Keratinocyte (primary cell): ENCODE data around the gene PARP2. TPM values are rescaled to one million over a fixed set of nuclear protein-coding genes. Genes with fewer than 3 reads are reported as not detected.

ENCODE experiments used
- DNase-seq: peaks from one replicate; pipeline ENCODE4 v3.0.0-alpha.2; 2011; ENCODE audit warnings: low read depth, missing footprints, low spot score
- FAIRE-seq: peaks from 2 replicates; lab custom pipeline; 2011; peaks lifted over from hg19 to GRCh38; lab: Jason Lieb, UNC
- H2AFZ ChIP-seq: 2 replicates; pipeline ENCODE4 v1.6.0; 2012; ENCODE audit warnings: low read length, control low read depth, inconsistent platforms; ENCODE audit not compliant: control insufficient read depth
- H3K27ac ChIP-seq: 2 replicates; pipeline ENCODE4 v1.5.1; 2011; ENCODE audit warnings: low read length; ENCODE audit not compliant: control insufficient read depth, insufficient read depth
- H3K27me3 ChIP-seq: 3 replicates; pipeline ENCODE4 v1.6.0; 2011; ENCODE audit warnings: low read length; ENCODE audit not compliant: control insufficient read depth, insufficient read depth; ENCODE audit errors: extremely low read depth
- H3K36me3 ChIP-seq, 2 experiments: 2 replicates in 1 of 2; 3 replicates in 1 of 2; pipeline ENCODE4 v1.5.1; 2011; ENCODE audit warnings: low read length in 2 of 2, mild to moderate bottlenecking in 1 of 2; ENCODE audit not compliant: control insufficient read depth in 2 of 2, insufficient read depth in 2 of 2; ENCODE audit errors: extremely low read depth in 1 of 2
- H3K4me1 ChIP-seq: 3 replicates; pipeline ENCODE4 v1.5.1; 2011; ENCODE audit warnings: low read length; ENCODE audit not compliant: control insufficient read depth, insufficient read depth; ENCODE audit errors: extremely low read depth
- H3K4me2 ChIP-seq: 3 replicates; pipeline ENCODE4 v1.6.0; 2011; ENCODE audit warnings: low read depth, low read length; ENCODE audit not compliant: control insufficient read depth, insufficient read depth; ENCODE audit errors: extremely low read depth
- H3K4me3 ChIP-seq, 3 experiments: fragments of 200-600 bp in 1 of 3; sonication (generic) in 1 of 3; 2 replicates in 2 of 3; 3 replicates in 1 of 3; pipeline ENCODE4 v1.5.1; 2011 to 2016; ENCODE audit warnings: low read length in 3 of 3, mild to moderate bottlenecking in 3 of 3, control low read depth in 2 of 3, inconsistent platforms in 1 of 3, low read depth in 1 of 3, mixed read lengths in 1 of 3, mixed run types in 1 of 3, moderate library complexity in 1 of 3; ENCODE audit not compliant: control insufficient read depth in 2 of 3, insufficient read depth in 2 of 3; ENCODE audit errors: extremely low read depth in 1 of 3
- H3K79me2 ChIP-seq: 2 replicates; pipeline ENCODE4 v1.6.0; 2012; ENCODE audit warnings: low read length; ENCODE audit not compliant: control insufficient read depth, insufficient read depth
- H3K9ac ChIP-seq: 3 replicates; pipeline ENCODE4 v1.6.0; 2011; ENCODE audit warnings: low read length; ENCODE audit not compliant: control insufficient read depth, insufficient read depth; ENCODE audit errors: extremely low read depth
- H3K9me1 ChIP-seq: 3 replicates; pipeline ENCODE4 v1.6.0; 2011; ENCODE audit warnings: low read length; ENCODE audit not compliant: control insufficient read depth, insufficient read depth; ENCODE audit errors: extremely low read depth
- H3K9me3 ChIP-seq: 2 replicates; pipeline ENCODE4 v1.5.1; 2012; ENCODE audit warnings: low read depth, low read length; ENCODE audit not compliant: control insufficient read depth
- H4K20me1 ChIP-seq: 3 replicates; pipeline ENCODE4 v1.6.0; 2011; ENCODE audit warnings: low read length; ENCODE audit not compliant: control insufficient read depth, insufficient read depth; ENCODE audit errors: extremely low read depth
- EZH2 ChIP-seq: IDR thresholded peaks from one replicate; pipeline ENCODE4 v1.6.1; 2012; ENCODE audit warnings: inconsistent platforms, mild to moderate bottlenecking, low read length, moderate library complexity
- dilution Hi-C: fragments of 300-500 bp; cut with MboI; formaldehyde crosslinking; loops from one replicate; pipeline ENCODE4 v1.7.0; 2020; ENCODE audit warnings: low sequenced_read_pairs; ENCODE audit not compliant: extremely low pct_ligation_motif_present
- polyA plus RNA-seq, 5 experiments: library from polyadenylated mRNA; depleted of rRNA in 3 of 5; stranded (reverse) in 3 of 5; stranded (forward) in 1 of 5; unstranded in 1 of 5; fragments of >200 nt; gene quantifications; 1 replicate in 1 of 5; 2 replicates in 3 of 5; 3 replicates in 1 of 5; pipeline versions ENCODE4 v1.2.1 to v1.2.3, GENCODE V29; 2011 to 2012; ENCODE audit warnings: missing spikeins in 2 of 5, low read depth in 1 of 5, low replicate concordance in 1 of 5
- TF ChIP-seq, protein P1 (sequence below), 3 experiments: IDR thresholded peaks in 1 of 3; conservative IDR thresholded peaks in 1 of 3; optimal IDR thresholded peaks in 1 of 3; 2 replicates in 2 of 3; 3 replicates in 1 of 3; pipeline versions ENCODE3 to v1.5.1; 2011; ENCODE audit warnings: low read length in 3 of 3, mild to moderate bottlenecking in 3 of 3, moderate library complexity in 2 of 3, control low read depth in 1 of 3, inconsistent platforms in 1 of 3; ENCODE audit not compliant: insufficient read depth in 2 of 3; ENCODE audit errors: extremely low read depth in 1 of 3

PARP2 gene
- polyA plus RNA-seq, 1 donor (not counting 4 experiments of a cell fraction or from before 2014, with no cell fraction given), result 24.7 TPM

DNA sequence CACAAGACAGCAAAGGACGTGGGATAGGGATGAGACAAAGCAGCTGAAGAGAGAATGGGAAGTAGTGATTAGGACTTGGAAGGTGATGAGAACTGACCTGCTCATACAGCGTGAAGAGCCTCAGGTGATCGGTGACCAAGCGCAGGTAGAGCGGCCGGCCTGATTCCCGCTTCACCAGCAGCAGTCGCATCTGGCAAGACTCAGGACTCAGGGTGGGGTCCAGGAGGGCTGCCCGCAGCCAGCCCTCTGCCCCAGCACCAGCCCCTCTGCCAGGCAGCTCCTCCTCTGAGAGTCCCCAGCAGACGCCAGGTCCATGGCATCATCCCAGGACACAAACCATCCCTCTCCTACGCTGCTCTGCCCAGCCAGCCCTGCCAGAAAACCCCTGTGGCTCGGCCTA, 39.1 kb downstream of the PARP2 start:
- dilution Hi-C loops, result no loop called here
- no peaks in the 10 kb centered on the region for H3K9me3 ChIP-seq
- no peaks in the 10 kb centered on the region for H3K9me1 ChIP-seq
- TF ChIP-seq EZH2, result no peak
- TF ChIP-seq, protein P1, sequence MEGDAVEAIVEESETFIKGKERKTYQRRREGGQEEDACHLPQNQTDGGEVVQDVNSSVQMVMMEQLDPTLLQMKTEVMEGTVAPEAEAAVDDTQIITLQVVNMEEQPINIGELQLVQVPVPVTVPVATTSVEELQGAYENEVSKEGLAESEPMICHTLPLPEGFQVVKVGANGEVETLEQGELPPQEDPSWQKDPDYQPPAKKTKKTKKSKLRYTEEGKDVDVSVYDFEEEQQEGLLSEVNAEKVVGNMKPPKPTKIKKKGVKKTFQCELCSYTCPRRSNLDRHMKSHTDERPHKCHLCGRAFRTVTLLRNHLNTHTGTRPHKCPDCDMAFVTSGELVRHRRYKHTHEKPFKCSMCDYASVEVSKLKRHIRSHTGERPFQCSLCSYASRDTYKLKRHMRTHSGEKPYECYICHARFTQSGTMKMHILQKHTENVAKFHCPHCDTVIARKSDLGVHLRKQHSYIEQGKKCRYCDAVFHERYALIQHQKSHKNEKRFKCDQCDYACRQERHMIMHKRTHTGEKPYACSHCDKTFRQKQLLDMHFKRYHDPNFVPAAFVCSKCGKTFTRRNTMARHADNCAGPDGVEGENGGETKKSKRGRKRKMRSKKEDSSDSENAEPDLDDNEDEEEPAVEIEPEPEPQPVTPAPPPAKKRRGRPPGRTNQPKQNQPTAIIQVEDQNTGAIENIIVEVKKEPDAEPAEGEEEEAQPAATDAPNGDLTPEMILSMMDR (optimal IDR thresholded peaks at IDR 0.05 in 1 of 3, IDR thresholded peaks at IDR 0.05 in 1 of 3, conservative IDR thresholded peaks at IDR 0.05 in 1 of 3; ENCODE audit: extremely low read depth in 1 of 3, insufficient read depth in 2 of 3, low read length in 3 of 3), result no peak
- H2AFZ ChIP-seq, result no peak overlapping the region
- H3K4me3 ChIP-seq, result no peak overlapping the region
- DNase-seq, result no peak
- FAIRE-seq, result no peak
- no peak overlapping the region for H3K27ac ChIP-seq
- no peaks in the 10 kb centered on the region for H3K79me2 ChIP-seq
- H3K4me1 ChIP-seq, result no peaks in the 10 kb centered on the region
- no peaks in the 10 kb centered on the region for H4K20me1 ChIP-seq
- H3K9ac ChIP-seq, result no peak overlapping the region
- peaks cover 44 to 71% of the 10 kb centered on the region in 2 experiments for H3K36me3 ChIP-seq
- H3K27me3 ChIP-seq, result no peaks in the 10 kb centered on the region
- H3K4me2 ChIP-seq, result no peak overlapping the region

GRCh38 chr14:20383032-20383431, 39.6 kb downstream of the PARP2 start:
- DNase-seq, result no peak
- Histone ChIP-seq H2AFZ (no peak overlapping the region), H3K9me3 (no peaks in the 10 kb centered on the region), H3K27ac (no peak overlapping the region), H3K4me2 (no peak overlapping the region), H3K4me3 (no peak overlapping the region), H3K27me3 (no peaks in the 10 kb centered on the region), H3K79me2 (no peaks in the 10 kb centered on the region), H3K36me3 (peaks cover 44 to 70% of the 10 kb centered on the region in 2 experiments), H3K9ac (no peak overlapping the region), H3K4me1 (no peaks in the 10 kb centered on the region), H3K9me1 (no peaks in the 10 kb centered on the region), H4K20me1 (no peaks in the 10 kb centered on the region)
- FAIRE-seq, result no peak
- dilution Hi-C loops, result no loop called here
- TF ChIP-seq EZH2, result no peak
- TF ChIP-seq, protein P1 (optimal IDR thresholded peaks at IDR 0.05 in 1 of 3, IDR thresholded peaks at IDR 0.05 in 1 of 3, conservative IDR thresholded peaks at IDR 0.05 in 1 of 3; ENCODE audit: extremely low read depth in 1 of 3, insufficient read depth in 2 of 3, low read length in 3 of 3), result no peak
